HepG2 (cell line): ENCODE data around the gene MTSS2.

ENCODE experiments used
- JUND ChIP-seq: sonication (generic); formaldehyde crosslinking; IDR thresholded peaks from 2 replicates; pipeline ENCODE4 v1.8.0; 2022; ENCODE audit warnings: mild to moderate bottlenecking, missing genetic modification reagents
- NFE2L1 ChIP-seq: sonication (generic); formaldehyde crosslinking; IDR thresholded peaks from 2 replicates; pipeline ENCODE4 v1.4.0; 2020; ENCODE audit warnings: missing genetic modification reagents, mild to moderate bottlenecking, borderline replicate concordance
- ZNF589 ChIP-seq: sonication (generic); formaldehyde crosslinking; conservative IDR thresholded peaks from 2 replicates; pipeline ENCODE4 v1.8.0; 2022; ENCODE audit warnings: mild to moderate bottlenecking, moderate library complexity, missing genetic modification reagents
- TF ChIP-seq, protein P1 (sequence below): sonication (generic); formaldehyde crosslinking; IDR thresholded peaks from 2 replicates; pipeline ENCODE4 v1.4.0; 2020; ENCODE audit warnings: missing genetic modification reagents, mild to moderate bottlenecking, borderline replicate concordance
- TF ChIP-seq, protein P2 (sequence below): sonication (generic); formaldehyde crosslinking; IDR thresholded peaks from 2 replicates; pipeline ENCODE4 v1.8.0; 2022; ENCODE audit warnings: mild to moderate bottlenecking, missing genetic modification reagents, moderate library complexity
- TF ChIP-seq, protein P3 (sequence below): sonication (generic); formaldehyde crosslinking; IDR thresholded peaks from 2 replicates; pipeline ENCODE4 v1.5.0; 2020; ENCODE audit warnings: mild to moderate bottlenecking, missing genetic modification reagents, moderate library complexity
- TF ChIP-seq, protein P4 (sequence below): sonication (generic); formaldehyde crosslinking; IDR thresholded peaks from 2 replicates; pipeline ENCODE4 v1.8.0; 2022; ENCODE audit warnings: mild to moderate bottlenecking, missing genetic modification reagents; ENCODE audit not compliant: insufficient replicate concordance

DNA sequence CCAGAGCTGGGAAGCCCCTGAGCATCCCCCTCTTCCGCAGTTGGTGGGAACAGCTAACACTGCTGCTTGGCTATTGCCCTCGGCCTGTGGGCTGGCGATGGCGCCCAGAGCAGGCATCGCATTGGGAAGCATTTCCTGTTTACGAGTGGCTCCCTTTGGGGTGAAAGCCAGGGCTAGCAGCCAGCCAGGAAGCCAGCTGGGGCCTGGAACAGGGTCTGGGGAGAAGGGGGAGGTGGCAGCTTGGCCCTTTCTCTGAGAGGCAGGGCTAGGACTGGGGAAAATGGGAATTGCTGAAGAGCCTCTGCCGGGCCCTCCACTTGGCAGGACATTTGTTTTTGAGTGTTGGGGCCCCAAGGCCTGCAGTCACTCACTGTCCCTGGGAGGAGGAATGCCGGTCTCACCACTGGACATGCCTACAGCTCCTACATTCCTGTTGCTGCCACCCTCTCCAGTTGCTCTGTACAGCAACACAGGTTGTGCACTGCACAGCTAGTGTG lies 2.4 kb upstream of the MTSS2 start:
- TF ChIP-seq JUND (no peak), ZNF589 (CRISPR knock-in tag) (no peak), NFE2L1 (no peak)
- TF ChIP-seq, protein P1, sequence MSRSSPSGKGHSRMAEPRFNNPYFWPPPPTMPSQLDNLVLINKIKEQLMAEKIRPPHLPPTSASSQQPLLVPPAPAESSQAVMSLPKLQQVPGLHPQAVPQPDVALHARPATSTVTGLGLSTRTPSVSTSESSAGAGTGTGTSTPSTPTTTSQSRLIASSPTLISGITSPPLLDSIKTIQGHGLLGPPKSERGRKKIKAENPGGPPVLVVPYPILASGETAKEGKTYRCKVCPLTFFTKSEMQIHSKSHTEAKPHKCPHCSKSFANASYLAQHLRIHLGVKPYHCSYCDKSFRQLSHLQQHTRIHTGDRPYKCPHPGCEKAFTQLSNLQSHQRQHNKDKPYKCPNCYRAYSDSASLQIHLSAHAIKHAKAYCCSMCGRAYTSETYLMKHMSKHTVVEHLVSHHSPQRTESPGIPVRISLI (CRISPR knock-in tag): no peak
- TF ChIP-seq, protein P2, sequence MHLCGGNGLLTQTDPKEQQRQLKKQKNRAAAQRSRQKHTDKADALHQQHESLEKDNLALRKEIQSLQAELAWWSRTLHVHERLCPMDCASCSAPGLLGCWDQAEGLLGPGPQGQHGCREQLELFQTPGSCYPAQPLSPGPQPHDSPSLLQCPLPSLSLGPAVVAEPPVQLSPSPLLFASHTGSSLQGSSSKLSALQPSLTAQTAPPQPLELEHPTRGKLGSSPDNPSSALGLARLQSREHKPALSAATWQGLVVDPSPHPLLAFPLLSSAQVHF: no peak
- TF ChIP-seq, protein P3, sequence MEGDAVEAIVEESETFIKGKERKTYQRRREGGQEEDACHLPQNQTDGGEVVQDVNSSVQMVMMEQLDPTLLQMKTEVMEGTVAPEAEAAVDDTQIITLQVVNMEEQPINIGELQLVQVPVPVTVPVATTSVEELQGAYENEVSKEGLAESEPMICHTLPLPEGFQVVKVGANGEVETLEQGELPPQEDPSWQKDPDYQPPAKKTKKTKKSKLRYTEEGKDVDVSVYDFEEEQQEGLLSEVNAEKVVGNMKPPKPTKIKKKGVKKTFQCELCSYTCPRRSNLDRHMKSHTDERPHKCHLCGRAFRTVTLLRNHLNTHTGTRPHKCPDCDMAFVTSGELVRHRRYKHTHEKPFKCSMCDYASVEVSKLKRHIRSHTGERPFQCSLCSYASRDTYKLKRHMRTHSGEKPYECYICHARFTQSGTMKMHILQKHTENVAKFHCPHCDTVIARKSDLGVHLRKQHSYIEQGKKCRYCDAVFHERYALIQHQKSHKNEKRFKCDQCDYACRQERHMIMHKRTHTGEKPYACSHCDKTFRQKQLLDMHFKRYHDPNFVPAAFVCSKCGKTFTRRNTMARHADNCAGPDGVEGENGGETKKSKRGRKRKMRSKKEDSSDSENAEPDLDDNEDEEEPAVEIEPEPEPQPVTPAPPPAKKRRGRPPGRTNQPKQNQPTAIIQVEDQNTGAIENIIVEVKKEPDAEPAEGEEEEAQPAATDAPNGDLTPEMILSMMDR (CRISPR knock-in tag): no peak
- TF ChIP-seq, protein P4, sequence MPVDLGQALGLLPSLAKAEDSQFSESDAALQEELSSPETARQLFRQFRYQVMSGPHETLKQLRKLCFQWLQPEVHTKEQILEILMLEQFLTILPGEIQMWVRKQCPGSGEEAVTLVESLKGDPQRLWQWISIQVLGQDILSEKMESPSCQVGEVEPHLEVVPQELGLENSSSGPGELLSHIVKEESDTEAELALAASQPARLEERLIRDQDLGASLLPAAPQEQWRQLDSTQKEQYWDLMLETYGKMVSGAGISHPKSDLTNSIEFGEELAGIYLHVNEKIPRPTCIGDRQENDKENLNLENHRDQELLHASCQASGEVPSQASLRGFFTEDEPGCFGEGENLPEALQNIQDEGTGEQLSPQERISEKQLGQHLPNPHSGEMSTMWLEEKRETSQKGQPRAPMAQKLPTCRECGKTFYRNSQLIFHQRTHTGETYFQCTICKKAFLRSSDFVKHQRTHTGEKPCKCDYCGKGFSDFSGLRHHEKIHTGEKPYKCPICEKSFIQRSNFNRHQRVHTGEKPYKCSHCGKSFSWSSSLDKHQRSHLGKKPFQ (CRISPR knock-in tag): no peak
